Colonic mucosa (tissue), 4 donors: ENCODE data around the gene SIDT1. TPM values are rescaled to one million over a fixed set of nuclear protein-coding genes. Genes with fewer than 3 reads are reported as not detected.
"Not testable (repeated sequence)": the region's sequence is repeated elsewhere in the genome, so short reads cannot be mapped to it uniquely, and the experiment has no call there.

Source experiments
- DNase-seq: peaks from one replicate; pipeline ENCODE4 v3.0.0-alpha.2; 2020
- H3K27ac ChIP-seq: fragments of 200-600 bp; one replicate; pipeline ENCODE4 v1.8.0; 2021
- H3K27me3 ChIP-seq: fragments of 200-600 bp; one replicate; pipeline ENCODE4 v1.8.0; 2021
- H3K36me3 ChIP-seq: fragments of 200-600 bp; one replicate; pipeline ENCODE4 v1.8.0; 2021
- H3K4me1 ChIP-seq: fragments of 200-600 bp; one replicate; pipeline ENCODE4 v1.8.0; 2021; ENCODE audit warnings: mild to moderate bottlenecking
- H3K4me3 ChIP-seq: fragments of 200-600 bp; one replicate; pipeline ENCODE4 v1.8.0; 2021
- H3K9ac ChIP-seq, 2 donors: one replicate each; pipeline ENCODE4 v1.7.0; 2013; ENCODE audit warnings: control low read depth in 2 of 2, low read depth in 2 of 2, low read length in 2 of 2
- H3K9me3 ChIP-seq: fragments of 200-600 bp; one replicate; pipeline ENCODE4 v1.8.0; 2021
- CTCF ChIP-seq: fragments of 200-600 bp; IDR thresholded peaks from one replicate; pipeline ENCODE4 v1.8.0; 2022; ENCODE audit warnings: antibody characterized with exemption, mild to moderate bottlenecking
- intact Hi-C: fragments of 100-400 bp; cut with DNase I; formaldehyde crosslinking; loops from one replicate; pipeline ENCODE4 v1.14.1; 2022
- total RNA-seq, 2 donors: library from RNA; stranded (reverse); fragmentation: NEBNext Ultra II Directional in 1 of 2; extraction: Animal tissue kit (Norgen Biotek cat#: 25700) in 1 of 2; gene quantifications; one replicate each; pipeline ENCODE4 v1.2.1, GENCODE V29; 2021
- donor health status: healthy.
- donor health status: DM: no; HTN: no; CAD: no.
- donor health status: DM: no; HTN: no; CAD: no.

Gene SIDT1
- total RNA-seq, 2 donors from 2014 or later = 35.9 to 42.1 TPM

GRCh38 chr3:113630956-113631542 lies 98.7 kb downstream of the SIDT1 start:
- no peak for TF ChIP-seq CTCF
- Histone ChIP-seq H3K4me3 (no peak overlapping the region), H3K9me3 (no peaks in the 10 kb centered on the region), H3K9ac (no peak overlapping the region), H3K27me3 (no peaks in the 10 kb centered on the region), H3K4me1 (no peaks in the 10 kb centered on the region), H3K27ac (no peak overlapping the region), H3K36me3 (no peaks in the 10 kb centered on the region)
- DNase-seq = no peak
- intact Hi-C loops = no loop called here

GRCh38 chr3:113631573-113631972 lies 99.2 kb downstream of the SIDT1 start:
- Histone ChIP-seq H3K27ac (no peak overlapping the region), H3K9ac (no peak overlapping the region)

GRCh38 chr3:113634782-113635474 lies 102.6 kb downstream of the SIDT1 start:
- H3K4me3 ChIP-seq = no peak overlapping the region
- no peaks in the 10 kb centered on the region for H3K27me3 ChIP-seq
- no peaks in the 10 kb centered on the region for H3K9me3 ChIP-seq
- no peak for DNase-seq
- no peaks in the 10 kb centered on the region for H3K4me1 ChIP-seq
- no peaks in the 10 kb centered on the region for H3K36me3 ChIP-seq
- H3K9ac ChIP-seq = no peak overlapping the region
- no peak for TF ChIP-seq CTCF
- H3K27ac ChIP-seq = no peak overlapping the region
- intact Hi-C loops = no loop called here

More at GRCh38 chr3:113631573-113631972, 99.2 kb downstream of the SIDT1 start:
- Histone ChIP-seq H3K36me3 (no peaks in the 10 kb centered on the region), H3K4me3 (no peak overlapping the region), H3K4me1 (no peaks in the 10 kb centered on the region), H3K27me3 (no peaks in the 10 kb centered on the region), H3K9me3 (no peaks in the 10 kb centered on the region)
- peak; percentile 45 for DNase-seq
- intact Hi-C loops = no loop called here
- TF ChIP-seq CTCF = no peak

GRCh38 chr3:113636034-113636433 lies 103.7 kb downstream of the SIDT1 start:
- intact Hi-C loops, H3K4me1 ChIP-seq, H3K36me3 ChIP-seq, DNase-seq, H3K9me3 ChIP-seq, H3K9ac ChIP-seq, H3K4me3 ChIP-seq, H3K27ac ChIP-seq, H3K27me3 ChIP-seq: not testable (repeated sequence)

- Histone ChIP-seq H3K9me3 (no peaks in the 10 kb centered on the region), H3K4me1 (no peaks in the 10 kb centered on the region), H3K27ac (no peak overlapping the region), H3K27me3 (no peaks in the 10 kb centered on the region), H3K9ac (no peak overlapping the region), H3K36me3 (no peaks in the 10 kb centered on the region), H3K4me3 (no peak overlapping the region)
- TF ChIP-seq CTCF = no peak
- intact Hi-C loops = no loop called here
- no peak for DNase-seq
Observed at GRCh38 chr3:113637756-113638155, 105.4 kb downstream of the SIDT1 start.

- H3K27me3 ChIP-seq = no peaks in the 10 kb centered on the region
- H3K27ac ChIP-seq = no peak overlapping the region
- H3K9ac ChIP-seq = no peak overlapping the region
- no peak for TF ChIP-seq CTCF
- DNase-seq = no peak
- no peak overlapping the region for H3K4me3 ChIP-seq
- H3K9me3 ChIP-seq = no peaks in the 10 kb centered on the region
- H3K36me3 ChIP-seq = no peaks in the 10 kb centered on the region
- H3K4me1 ChIP-seq = no peaks in the 10 kb centered on the region
- intact Hi-C loops = no loop called here
Observed at GRCh38 chr3:113638910-113639309, 106.6 kb downstream of the SIDT1 start.
